ENCODE data around the gene ATP5MC2. TPM values are rescaled to one million over a fixed set of nuclear protein-coding genes. Genes with fewer than 3 reads are reported as not detected.
A peak's percentile ranks its signal among the peaks of the same experiment; 100 is the strongest.
"Not testable (repeated sequence)": the region's sequence is repeated elsewhere in the genome, so short reads cannot be mapped to it uniquely, and the experiment has no call there.

ATP5MC2 gene
- total RNA-seq, 1 donor from 2014 or later: 600 TPM

DNA sequence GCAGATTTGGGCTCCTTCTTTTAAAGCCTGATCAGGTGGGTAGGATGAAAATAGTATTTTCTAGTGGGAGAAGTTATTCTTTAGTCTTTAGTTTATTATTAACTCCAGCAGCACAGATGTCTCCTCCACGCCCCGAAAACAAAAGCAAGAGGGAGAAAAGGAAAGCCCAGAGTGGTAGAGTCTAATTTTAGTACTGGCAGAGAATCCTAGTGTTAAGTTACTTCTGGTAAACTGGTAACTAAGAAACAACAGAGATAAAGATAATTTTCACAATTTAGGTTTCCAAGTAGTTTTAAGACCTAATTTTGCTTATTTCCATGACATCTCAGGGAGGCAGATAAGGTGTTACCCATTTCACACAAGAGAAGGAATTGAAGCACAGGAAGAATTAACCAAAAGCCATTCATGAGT, 16.3 kb downstream of the ATP5MC2 start:
- DNase-seq (ENCODE audit: missing footprints) (no peak), ATAC-seq (peak; percentile 44)
- intact Hi-C loops (cut with DNase I): loop anchor here (2.0 kb wide), 2 partner anchors 15 to 35 kb away; no protein-coding TSS in a partner anchor

DNA sequence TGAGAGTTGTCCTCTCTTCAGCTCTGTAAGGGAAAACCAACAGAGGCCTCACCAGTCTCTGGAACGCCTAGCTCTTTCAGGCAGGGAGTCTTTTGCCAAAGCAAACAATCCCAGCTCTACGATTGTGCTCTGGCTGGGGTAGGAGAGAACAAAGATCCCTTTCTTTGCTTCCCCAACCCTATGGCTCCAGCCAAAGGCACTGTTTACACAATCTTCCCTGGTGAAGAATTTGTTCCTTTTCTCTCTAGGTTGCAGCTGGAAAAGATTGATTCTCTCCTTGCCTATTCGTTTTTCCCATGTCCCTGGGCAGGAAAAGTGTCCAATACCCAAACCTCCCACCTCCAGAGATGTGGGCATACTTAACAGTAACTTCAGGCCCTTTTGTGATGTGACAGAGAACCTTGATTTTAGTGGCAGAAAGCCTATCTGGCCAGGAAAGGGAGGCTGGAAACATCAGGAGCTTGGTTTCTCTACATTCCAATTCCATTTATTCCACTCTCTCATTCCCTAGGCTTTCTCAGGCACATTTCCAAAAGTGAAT, 16.8 kb downstream of the ATP5MC2 start:
- intact Hi-C loops (cut with DNase I): loop anchor here (2.0 kb wide), 2 partner anchors 16 to 34 kb away; no protein-coding TSS in a partner anchor
- ATAC-seq (peak; percentile 95), DNase-seq (ENCODE audit: missing footprints) (no peak)

DNA sequence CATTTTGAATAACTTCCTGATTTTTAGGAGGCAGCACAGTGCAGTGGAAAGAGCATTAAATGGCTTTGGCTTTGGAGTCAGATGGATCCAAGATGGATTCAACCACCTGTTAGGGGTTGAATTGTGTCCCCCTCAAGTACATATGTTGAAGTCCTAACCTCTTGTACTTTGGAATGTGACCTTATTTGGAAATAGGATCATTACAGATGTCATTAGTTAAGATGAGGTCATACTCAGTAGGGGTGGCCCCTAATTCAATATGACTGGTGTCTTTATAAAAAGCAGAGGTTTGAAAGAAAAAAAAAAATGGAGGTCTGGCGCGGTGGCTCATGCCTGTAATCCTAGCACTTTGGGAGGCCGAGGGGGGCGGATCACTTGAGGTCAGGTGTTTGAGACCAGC, 18.8 kb downstream of the ATP5MC2 start:
- DNase-seq (ENCODE audit: missing footprints): no peak
- intact Hi-C loops (cut with DNase I): no loop called here

DNA sequence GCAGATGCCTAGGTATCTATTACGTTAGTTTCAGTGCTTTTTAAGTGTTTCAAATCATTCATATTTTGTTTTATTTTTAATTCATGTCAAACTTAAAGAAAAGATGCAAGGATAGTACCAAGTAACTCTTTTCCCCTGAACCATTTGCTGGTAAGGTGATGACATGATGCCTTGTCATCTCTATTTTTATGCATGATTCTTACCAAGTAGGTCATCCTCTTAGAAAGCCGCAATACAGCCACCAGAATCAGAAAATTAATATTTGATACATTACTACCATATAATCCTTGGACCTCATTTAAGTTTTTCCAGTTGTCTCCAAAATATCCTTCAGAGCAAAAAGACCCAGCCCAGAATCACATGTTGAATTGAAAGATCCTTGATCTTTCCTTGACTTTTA, 22.3 kb downstream of the ATP5MC2 start:
- intact Hi-C loops (cut with DNase I): no loop called here
- ATAC-seq (no peak), DNase-seq (ENCODE audit: missing footprints) (no peak)

More for the DNA sequence above, 18.8 kb downstream of the ATP5MC2 start:
- no peak for ATAC-seq

DNA sequence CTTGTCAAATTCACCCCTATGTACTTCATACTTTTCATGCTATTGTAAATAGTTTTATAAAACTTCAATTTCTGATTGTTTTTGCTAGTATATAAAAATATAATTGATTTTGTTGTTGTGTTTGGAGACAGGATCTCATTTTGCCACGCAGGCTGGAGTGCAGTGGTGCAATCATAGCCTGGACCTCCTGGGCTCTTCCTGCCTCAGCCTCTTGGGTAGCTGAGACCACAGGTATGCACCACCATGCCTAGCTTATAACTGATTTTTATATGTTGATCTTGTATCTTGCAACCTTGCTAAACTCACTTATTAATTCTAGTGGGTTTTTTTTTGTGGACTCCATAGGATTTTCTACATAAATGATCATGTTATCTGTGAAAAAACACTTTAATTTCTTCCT, 23.5 kb downstream of the ATP5MC2 start:
- intact Hi-C loops (cut with DNase I): no loop called here
- no peak for DNase-seq (ENCODE audit: missing footprints)
- ATAC-seq: no peak

DNA sequence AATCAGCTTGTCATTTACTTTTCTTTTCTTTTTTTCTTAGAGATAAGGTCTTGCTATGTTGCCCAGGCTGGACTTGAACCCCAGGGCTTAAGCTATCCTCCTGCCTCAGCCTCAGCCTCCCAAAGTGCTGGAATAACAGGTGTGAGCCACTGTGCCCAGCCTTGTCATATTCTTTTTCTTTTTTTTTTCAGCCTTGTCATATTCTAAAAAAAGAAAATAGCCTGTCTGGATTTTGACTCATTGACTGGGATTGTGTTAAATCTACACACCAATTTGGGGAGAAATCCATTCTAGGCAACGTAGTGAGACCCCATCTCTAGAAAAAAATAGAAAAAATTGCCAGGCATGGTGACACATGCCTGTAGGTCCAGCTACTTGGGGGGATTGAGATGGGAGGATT, 24.1 kb downstream of the ATP5MC2 start:
- intact Hi-C loops (cut with DNase I): no loop called here
- ATAC-seq (no peak), DNase-seq (ENCODE audit: missing footprints) (no peak)

DNA sequence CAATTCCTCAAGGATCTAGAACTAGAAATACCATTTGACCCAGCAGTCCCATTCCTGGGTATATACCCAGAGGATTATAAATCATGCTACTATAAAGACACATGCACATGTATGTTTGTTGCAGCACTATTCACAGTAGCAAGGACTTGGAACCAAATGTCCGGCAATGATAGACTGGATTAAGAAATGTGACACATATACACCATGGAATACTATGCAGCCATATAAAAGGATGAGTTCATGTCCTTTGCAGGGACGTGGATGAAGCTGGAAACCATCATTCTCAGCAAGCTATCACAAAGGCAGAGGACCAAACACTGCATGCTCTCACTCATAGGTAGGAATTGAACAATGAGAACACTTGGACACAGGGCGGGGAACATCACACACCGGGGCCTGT, 29.6 kb downstream of the ATP5MC2 start:
- intact Hi-C loops (cut with DNase I): not testable (repeated sequence)

DNA sequence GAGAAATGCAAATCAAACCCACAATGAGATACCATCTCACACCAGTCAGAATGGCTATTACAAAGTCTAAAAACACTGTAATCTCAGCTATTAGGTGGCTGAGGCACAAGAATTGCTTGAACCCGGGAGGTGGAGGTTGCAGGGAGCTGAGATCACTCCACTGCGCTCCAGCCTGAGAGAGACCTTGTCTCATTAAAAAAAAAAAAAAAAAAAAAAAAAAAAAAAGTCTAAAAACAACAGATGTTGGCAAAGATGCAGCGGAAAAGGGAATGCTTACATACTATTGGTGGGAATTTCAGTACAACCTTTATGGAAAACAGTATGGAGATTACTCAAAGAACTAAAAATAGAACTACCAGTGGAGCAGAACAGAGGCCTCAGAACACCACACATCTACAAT, 30.7 kb downstream of the ATP5MC2 start:
- DNase-seq (ENCODE audit: missing footprints) (no peak), ATAC-seq (no peak)
- intact Hi-C loops (cut with DNase I): no loop called here

More for the DNA sequence above, 29.6 kb downstream of the ATP5MC2 start:
- not testable (repeated sequence) for DNase-seq (ENCODE audit: missing footprints); ATAC-seq

DNA sequence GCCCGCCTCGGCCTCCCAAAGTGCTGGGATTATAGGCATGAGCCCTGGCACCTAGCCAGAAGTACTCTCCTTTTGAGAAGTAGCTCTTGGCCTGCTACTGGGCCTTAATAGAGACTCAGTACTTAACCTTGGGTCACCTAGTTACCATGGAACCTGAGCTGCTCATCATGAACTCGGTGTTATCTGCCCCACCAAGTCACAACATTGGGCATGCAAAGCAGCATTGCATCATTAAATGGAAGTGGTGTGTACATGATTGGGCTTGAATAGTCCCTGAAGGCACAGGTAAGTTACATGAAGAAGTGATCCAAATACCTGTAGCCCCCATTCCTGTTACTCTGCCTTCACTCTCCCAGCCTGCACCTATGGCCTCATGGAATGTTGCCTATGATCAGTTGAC, 31.8 kb downstream of the ATP5MC2 start:
- intact Hi-C loops (cut with DNase I): no loop called here
- no peak for ATAC-seq
- no peak for DNase-seq (ENCODE audit: missing footprints)

DNA sequence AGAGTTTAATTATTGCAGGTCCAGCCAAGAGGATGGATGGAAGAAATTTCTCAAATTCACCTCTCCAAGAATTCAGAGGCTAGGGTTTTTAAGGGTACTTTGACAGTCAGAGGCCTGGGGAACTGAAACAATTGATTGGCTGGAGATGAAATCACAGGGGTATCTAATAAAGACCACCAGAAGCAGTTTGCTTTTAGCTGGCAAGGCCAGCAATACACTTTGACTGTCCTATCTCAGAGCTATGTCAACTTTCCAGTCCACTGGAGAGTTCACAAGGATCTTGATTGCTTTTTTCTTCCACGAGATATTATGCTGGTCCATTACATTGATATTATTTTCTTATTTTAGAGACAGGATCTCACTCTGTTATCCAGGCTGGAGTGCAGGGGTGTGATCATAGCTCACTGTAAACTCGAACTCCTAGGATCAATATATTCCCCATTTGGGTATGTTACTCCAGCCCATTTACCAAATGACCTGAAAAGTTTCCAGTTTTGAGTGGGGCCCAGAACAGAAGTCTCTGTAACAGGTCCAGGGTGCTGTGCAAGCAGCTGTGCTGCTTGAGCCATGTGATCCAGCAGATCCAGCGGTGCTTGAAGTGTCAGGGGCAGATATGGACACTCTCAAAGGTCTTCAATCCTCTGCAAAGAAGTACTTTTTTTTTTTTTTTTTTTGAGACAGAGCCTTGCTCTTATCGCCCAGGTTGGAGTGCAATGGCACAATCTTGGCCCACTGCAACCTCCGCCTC, 32.5 kb downstream of the ATP5MC2 start:
- intact Hi-C loops (cut with DNase I): no loop called here
- DNase-seq (ENCODE audit: missing footprints): no peak
- no peak for ATAC-seq

DNA sequence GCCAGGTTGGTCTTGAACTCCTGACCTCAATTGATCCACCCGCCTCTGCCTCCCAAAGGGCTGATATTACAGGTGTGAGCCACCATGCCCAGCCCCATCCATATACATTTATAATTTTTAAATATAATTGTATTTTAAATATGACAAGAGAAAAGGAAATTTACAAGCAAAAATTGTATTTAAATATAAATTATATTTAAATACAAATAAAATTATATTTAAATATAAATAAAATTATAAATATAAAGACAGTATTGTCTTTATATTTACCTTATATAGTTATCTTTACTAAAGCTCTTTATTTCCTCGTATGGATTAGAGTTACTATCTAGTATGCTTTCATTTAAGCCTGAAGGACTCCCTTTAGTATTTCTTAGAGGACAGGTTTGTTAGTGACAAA, 37.8 kb downstream of the ATP5MC2 start:
- intact Hi-C loops (cut with DNase I): no loop called here
- no peak for ATAC-seq

DNA sequence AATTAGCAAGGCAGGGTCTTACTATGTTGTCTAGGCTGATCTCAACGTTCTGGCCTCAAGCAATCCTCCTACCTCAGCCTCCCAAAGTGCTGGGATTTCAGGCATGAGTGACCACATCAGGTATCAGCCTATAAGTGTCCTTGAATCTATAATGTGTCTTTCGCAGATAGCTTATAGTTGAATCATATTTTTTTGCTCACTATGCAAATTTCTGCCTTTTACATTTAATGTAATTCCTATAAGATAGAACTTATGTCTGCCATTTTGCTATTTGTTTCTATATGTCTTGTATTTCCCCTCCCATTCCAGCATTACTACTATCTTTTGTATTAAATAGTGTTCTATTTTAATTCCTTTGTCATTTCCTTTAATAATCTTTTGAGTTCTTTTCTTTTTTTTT, 39.2 kb downstream of the ATP5MC2 start:
- ATAC-seq (no peak), DNase-seq (ENCODE audit: missing footprints) (no peak)
- intact Hi-C loops (cut with DNase I): no loop called here

More for the DNA sequence above, 37.8 kb downstream of the ATP5MC2 start:
- no peak for DNase-seq (ENCODE audit: missing footprints)

DNA sequence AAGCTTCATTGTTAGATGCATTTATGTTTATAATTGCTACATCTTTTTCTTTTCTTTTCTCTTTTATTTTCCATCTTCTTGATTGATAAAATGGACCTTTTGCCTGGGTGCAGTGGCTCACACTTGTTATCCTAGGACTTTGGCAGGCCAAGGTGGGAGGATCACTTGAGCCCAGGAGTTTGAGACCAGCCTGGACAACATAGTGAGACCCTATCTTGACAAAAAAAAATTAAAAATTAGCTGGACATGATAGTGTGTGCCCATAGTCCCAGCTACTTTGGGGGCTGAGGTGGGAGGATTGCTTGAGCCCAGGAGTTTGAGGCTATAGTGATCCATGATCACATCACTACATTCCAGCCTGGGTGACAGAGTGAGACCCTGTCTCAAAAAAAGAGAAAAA, 40.2 kb downstream of the ATP5MC2 start:
- intact Hi-C loops (cut with DNase I); DNase-seq (ENCODE audit: missing footprints); ATAC-seq: not testable (repeated sequence)

DNA sequence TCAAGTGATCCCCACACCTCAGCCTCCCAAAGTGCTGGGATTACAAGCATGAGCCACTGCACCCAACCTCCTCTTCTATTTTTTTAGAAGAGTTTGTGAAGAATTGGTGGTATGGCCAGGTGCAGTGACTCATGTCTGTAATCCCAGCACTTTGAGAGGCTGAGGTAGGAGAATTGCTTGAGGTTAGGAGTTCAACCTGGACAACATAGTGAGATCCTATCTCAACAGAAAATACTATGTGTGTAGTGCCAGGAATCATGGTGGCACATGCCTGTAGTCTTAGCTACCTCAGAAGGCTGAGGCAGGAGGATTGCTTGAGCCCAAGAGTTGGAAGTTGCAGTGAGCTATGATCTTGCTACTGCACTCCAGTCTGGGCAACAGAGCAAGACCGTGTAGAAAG, 44.2 kb downstream of the ATP5MC2 start:
- intact Hi-C loops (cut with DNase I): no loop called here
- no peak for ATAC-seq

DNA sequence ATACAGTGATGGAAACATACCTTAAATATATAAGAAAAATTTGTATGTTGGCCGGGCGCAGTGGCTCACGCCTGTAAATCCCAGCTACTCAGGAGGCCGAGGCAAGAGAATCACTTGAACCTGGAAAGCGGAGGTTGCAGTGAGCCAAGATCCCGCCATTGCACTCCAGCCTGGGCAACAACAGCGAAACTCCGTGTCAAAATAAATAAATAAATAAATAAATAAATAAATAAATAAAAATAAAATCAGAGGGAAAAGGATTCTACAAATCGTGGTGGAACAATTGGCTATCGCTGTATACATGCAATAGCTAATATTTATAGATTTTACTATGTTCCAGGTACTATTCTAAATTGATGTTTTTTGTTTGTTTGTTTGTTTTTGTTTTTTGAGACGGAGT, 48.0 kb downstream of the ATP5MC2 start:
- DNase-seq (ENCODE audit: missing footprints) (no peak), ATAC-seq (no peak)
- intact Hi-C loops (cut with DNase I): loop anchor here (5.0 kb wide), 1 partner anchor 36 kb away; no protein-coding TSS in a partner anchor

More for the DNA sequence above, 44.2 kb downstream of the ATP5MC2 start:
- DNase-seq (ENCODE audit: missing footprints): no peak

DNA sequence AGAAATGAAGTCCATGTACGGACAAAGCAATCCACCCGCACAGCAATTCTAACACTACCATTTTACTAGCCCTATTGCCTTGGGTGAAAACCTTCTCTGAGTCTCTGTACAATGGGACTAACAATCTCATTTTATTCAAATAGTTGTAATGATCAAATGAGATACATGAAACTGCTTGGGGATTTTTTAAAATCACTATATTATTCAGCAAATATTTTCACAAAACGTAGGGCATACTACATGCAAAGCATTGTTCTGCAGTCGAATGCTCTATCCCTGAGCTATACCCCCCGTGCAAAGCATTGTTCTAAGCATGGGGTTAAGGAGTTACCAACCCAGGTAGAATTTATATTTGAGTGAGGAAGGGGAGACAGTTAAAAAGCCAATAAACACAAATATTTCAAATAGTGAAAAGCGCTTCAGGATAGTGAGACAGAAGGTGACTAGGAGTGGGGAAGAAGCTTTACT, 49.1 kb downstream of the ATP5MC2 start:
- intact Hi-C loops (cut with DNase I): loop anchor here (1.0 to 5.0 kb wide), 3 partner anchors 34 to 82 kb away; partner anchors contain the start of gene ATP5MC2
- ATAC-seq: no peak
- DNase-seq (ENCODE audit: missing footprints): no peak

DNA sequence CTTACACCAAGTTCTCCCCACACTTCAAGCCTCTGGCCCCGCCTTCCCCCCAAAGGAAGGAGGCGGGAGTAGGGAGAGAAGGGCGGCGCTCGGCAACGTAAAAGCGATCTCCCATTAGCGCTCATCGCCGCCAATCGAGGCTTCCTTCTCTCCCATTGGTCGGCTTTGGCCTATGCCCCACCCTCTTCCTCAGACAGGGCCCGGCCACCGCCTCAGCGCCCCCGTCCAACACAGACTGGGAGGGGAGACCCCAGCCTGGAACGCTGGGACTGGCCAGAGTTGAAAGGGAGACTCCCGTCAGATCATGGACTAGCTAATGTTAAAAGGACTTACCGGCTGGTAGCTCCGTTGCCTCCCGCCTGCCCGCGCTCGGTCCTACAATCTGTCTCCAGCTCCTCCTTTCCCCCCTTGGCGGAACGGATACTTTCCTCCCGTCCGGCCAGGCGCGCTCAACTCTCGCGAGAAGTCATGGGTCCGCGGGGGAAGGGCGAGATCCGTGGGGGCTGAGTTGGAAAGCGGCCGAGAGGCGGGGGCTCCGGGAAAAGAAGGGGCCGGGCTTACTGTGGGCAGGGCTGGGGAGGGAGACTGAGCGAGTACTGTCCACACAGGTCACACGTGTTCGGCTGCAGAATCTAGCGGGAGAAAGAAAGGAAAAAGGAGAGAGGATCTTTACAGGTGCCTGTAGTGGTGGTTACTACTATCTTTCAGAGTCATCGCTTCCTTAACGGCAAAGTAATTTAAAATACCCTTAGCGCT, 49.8 kb downstream of the ATP5MC2 start, which contains the start of gene ATF7:
TSS of gene ATF7 (minus strand) at position 437 of the 756 bp plus-strand sequence. CDS start 25,382 bp downstream, outside the sequence.
- intact Hi-C loops (cut with DNase I): loop anchor here (1.0 to 5.0 kb wide), 4 partner anchors 33 to 82 kb away; partner anchors contain the start of gene ATP5MC2

DNA sequence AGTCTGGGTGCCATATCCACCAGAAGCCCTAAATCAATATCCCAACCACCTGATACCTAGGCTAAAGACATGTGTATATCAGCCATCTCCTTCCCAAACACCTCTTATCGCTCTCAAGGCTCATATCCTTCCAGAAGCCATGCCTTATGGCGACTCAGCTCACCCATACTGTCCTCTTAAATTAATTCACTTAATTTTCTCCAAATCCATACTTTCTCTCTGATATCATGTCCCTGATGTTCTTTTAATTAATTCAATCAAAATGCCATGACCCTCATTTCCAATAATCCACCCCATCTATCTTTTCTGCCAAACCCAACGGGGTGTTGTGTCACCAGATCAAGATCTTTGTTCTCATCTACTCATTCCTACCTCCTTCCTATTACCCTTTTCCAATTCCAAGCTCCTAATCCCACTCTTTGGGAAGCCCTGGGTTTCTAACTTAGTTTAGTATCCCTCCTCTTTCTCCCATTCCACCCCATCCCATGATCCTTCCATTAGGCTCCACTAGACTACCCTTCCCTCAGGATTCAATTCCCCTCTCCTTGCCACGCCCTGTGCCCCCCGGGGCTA, 50.4 kb downstream of the ATP5MC2 start:
- intact Hi-C loops (cut with DNase I): loop anchor here (2.0 to 5.0 kb wide), 2 partner anchors 33 kb away; no protein-coding TSS in a partner anchor
- no peak for ATAC-seq
- no peak for DNase-seq (ENCODE audit: missing footprints)

More for the DNA sequence above, 49.8 kb downstream of the ATP5MC2 start, which contains the start of gene ATF7:
- DNase-seq (ENCODE audit: missing footprints) (peak; percentile 99), ATAC-seq (peak; percentile 98)

DNA sequence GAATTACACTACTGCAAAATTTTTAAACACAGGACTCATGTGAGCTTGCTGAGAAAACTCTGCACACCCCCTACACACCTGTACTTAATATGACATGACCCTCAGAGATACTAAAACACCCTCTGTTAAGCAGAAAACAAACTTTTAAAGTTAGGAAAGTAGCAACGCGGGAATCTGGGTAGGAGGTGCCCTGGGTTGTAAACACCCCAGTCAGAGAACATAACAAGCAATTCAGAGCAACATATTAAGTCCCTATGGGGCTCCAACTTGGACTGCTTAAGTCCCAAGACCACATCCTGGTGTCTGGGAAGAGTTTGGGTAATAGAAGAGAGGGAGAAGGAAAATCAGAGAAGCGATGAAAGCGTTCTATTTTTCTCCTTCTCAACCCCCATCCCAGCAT, 50.9 kb downstream of the ATP5MC2 start:
- DNase-seq (ENCODE audit: missing footprints) (no peak), ATAC-seq (no peak)
- intact Hi-C loops (cut with DNase I): loop anchor here (2.0 to 5.0 kb wide), 2 partner anchors 33 to 34 kb away; no protein-coding TSS in a partner anchor

Data from Right ventricle myocardium inferior (tissue), 1 donor.